Measurements from ENCODE around the gene PXN. TPM values are rescaled to one million over a fixed set of nuclear protein-coding genes. Genes with fewer than 3 reads are reported as not detected.
A peak's percentile ranks its signal among the peaks of the same experiment; 100 is the strongest.

PXN gene
- 24.8 TPM for total RNA-seq

- DNase-seq (ENCODE audit: low read depth in 2 of 3, low spot score in 2 of 3), result peak; percentile 79 to 85 (median 81)
Observed at GRCh38 chr12:120265473-120266179, at the start of gene PXN. Gene PXN, minus strand, starts transcription at chr12:120265730. Its CDS starts 101 bp downstream, at chr12:120265629.

DNA sequence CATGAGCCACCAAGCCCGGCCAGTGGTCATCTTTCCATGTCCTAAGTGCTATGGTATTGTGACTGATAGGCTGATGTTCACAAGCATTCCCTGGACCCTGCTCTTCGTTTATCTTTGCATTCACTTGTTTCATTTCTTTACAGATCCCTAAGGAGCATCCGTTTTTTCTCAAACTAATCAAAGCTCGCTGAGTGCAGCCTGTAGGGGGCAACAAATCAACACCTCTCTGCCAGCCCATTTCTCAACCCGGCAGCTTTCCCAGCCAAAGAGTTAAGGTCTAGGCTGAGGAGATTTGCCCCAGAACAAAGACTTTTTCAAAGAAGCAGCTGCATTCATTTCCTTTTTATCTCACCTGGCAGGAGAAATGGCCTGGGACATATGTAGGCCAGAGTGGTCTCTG is 48.7 kb upstream of the PXN start:
- DNase-seq (ENCODE audit: low read depth in 2 of 3, low spot score in 2 of 3), result no peak

- peak; percentile 73 to 96 (median 90) for DNase-seq (ENCODE audit: low read depth in 2 of 3, low spot score in 2 of 3)
Observed at GRCh38 chr12:120301962-120302815, 36.7 kb upstream of the PXN start, which contains the start of gene SIRT4. Gene SIRT4, plus strand, starts transcription at chr12:120302321. Its CDS starts 1,241 bp downstream, at chr12:120303562.

DNA sequence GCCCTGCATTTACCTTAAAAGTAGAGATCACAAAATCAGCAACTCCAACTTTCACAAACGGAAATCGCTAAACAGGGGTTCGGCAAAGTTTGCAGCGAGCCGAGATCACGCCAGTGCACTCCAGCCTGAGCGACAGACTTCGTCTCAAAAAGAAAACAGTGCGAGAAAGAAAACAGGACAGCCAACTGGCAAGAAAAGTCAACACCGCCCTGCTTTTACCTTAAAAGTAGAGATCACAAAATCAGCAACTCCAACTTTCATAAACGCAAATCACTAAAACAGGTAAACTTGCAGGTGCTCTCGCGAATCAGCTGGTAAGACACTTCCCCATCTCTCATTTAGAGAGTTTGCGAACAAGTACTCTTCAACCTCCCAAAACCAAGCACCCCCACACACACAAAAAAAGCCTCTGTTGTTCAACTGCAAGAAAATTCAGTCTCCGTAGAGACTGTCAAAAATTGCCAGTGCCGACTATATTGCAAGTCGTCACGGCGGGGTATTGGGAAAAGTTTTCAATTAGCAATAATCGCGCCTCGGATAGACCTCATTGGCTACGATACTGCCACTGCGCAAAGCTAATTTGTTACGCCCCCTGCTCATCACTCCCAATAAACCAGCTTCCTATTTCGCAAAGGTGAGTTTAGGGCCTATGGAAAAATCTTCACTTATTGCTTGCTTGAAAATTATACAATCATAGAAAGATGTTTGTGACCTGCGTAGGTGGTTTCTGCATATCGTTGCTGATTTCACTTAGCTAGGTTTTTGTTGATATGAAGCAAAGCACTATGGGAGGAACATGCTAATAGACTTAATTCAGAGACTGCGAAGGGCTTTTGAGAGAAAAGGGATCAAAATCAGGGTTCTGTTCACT is 27.4 kb upstream of the PXN start, which contains the start of gene RNU4-1:
Gene RNU4-1, minus strand, starts transcription at position 577 of the 871 bp plus-strand sequence.
- DNase-seq (ENCODE audit: low read depth in 2 of 3, low spot score in 2 of 3), result peak; percentile 76 to 91 (median 81)

- no peak for DNase-seq (ENCODE audit: low read depth in 2 of 3, low spot score in 2 of 3)
Observed at GRCh38 chr12:120292411-120292660, 26.8 kb upstream of the PXN start.

- peak in 2 of 3 donors; percentile 17 for DNase-seq (ENCODE audit: low read depth in 2 of 3, low spot score in 2 of 3)
Observed at GRCh38 chr12:120290609-120291305, 25.2 kb upstream of the PXN start.

DNA sequence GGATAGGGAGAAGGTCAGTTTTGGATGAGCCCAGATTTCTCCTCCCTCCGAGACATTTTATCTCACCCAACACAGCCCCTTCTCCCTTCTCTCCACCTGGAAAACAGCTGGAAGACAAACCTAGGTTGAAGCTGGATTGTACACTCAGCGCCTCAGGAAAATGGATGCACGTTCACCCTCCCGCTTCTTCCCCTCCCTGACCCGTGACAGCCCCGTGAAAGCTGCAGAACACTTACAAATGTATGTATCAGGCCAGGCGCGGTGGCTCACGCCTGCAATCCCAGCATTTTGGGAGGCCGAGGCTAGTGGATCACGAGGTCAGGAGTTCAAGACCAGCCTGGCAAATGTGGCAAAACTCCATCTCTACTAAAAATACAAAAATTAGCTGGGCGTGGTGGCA is 22.0 kb upstream of the PXN start:
- no peak for DNase-seq (ENCODE audit: low read depth in 2 of 3, low spot score in 2 of 3)

GRCh38 chr12:120286768-120287490 is 21.4 kb upstream of the PXN start:
- no peak for DNase-seq (ENCODE audit: low read depth in 2 of 3, low spot score in 2 of 3)

DNA sequence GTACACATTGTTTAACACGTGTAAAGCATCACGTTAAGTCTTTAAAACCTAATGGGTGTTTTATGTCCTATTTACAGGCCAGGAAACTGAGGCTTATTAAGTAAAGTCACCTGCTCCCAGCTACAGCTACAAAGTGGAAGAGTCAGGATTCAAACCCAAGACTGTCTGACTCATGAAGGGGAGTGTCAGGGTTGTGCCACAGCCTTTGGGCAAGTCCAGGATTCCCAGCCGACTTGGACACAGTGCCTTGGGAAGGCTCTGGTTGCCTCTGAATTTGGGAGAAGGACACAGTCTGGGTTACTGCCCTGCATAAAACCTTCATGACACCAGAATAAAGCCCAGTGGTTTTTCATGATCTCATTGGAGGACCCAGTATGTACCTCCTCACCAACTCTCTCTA is 18.9 kb upstream of the PXN start:
- no peak for DNase-seq (ENCODE audit: low read depth in 2 of 3, low spot score in 2 of 3)

DNA sequence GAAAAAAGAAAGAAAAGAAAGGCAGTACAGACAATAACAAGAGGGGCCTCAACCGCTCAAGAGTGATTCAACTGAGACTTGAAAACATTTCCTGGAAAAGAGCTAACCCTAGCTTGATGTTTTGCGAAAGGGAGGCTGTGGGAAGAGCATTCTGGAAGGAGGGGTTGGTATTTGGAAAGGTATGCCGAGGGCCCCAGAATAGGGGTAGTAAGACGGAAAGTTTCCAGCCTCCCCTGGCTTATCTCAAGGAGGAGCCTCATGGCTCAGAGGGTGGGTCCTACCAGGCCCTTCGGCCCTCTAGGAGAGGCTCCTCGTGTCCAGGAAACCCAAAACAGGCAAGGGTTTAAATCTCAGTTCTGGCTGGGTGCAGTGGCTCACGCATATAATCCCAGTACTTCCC is 17.8 kb upstream of the PXN start:
- DNase-seq (ENCODE audit: low read depth in 2 of 3, low spot score in 2 of 3), result no peak

DNA sequence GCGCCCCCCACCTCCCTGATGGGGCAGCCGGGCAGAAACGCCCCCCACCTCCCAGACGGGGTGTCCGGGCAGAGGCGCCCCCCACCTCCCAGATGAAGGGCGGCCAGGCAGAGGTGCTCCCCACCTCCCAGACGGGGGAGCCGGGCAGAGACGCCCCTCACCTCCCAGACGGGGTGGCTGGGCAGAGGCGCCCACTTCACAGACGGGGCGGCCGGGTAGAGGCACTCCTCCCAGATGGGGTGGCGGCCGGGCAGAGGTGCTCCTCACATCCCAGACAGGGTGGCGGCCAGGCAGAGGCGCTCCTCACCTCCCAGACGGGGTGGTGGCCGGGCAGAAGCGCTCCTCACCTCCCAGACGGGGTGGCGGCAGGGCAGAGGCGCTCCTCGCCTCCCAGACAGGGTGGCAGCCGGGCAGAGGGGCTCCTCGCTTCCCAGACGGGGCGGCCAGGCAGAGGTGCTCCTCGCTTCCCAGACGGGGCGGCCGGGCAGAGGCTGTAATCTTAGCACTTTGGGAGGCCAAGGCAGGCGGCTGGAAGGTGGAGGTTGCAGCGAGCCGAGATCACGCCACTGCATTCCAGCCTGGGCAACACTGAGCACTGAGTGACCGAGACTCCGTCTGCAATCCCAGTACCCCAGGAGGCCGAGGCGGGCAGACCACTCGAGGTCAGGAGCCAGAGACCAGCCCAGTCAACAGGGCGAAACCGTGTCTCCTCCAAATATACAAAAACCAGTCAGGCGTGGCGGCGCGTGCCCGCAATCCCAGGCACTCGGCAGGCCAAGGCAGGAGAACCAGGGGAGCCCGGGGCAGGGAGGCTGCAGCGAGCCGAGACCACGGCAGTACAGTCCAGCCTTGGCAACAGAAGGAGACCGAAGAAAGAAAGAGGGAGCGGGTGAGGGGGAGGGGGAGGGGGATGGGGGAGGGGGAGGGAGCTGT is 12.9 kb upstream of the PXN start:
- no peak for DNase-seq (ENCODE audit: low read depth in 2 of 3, low spot score in 2 of 3)

DNA sequence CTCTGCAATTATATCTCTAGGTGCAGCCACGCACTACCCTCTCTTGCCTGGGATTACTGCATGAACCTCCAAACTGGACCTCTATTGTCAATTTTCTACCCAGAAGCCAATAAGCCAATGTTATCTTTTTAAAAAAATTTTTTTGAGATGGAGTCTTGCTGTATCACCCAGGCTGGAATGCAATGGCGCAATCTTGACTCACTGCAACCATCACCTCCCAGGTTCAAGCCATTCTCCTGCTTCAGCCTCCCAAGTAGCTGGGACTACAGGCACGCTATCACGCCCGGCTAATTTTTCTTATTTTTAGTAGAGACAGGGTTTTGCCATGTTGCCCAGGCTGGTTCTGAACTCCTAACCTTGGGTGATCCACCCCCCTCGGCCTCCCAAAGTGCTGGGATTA is 11.2 kb upstream of the PXN start:
- DNase-seq (ENCODE audit: low read depth in 2 of 3, low spot score in 2 of 3), result no peak

DNA sequence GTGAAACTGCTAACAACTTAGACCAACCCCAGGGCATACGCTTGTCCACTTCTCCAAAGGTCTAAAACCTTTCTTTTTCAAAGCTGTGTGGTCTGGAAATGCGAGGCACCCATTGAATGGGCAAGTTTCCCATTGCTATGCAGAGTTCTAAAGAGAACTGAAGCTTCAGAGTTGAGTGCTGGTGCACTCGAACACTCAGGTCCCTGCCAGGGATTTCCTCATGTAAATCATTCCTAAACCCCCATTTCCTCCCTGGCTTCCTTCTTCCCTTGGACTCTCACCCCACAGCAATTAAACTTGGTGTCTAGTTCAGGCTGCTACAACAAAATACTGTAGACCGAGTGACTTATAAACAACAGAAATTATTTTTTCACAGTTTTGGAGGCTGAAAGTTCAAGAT is 2.2 kb upstream of the PXN start:
- no peak for DNase-seq (ENCODE audit: low read depth in 2 of 3, low spot score in 2 of 3)

DNA sequence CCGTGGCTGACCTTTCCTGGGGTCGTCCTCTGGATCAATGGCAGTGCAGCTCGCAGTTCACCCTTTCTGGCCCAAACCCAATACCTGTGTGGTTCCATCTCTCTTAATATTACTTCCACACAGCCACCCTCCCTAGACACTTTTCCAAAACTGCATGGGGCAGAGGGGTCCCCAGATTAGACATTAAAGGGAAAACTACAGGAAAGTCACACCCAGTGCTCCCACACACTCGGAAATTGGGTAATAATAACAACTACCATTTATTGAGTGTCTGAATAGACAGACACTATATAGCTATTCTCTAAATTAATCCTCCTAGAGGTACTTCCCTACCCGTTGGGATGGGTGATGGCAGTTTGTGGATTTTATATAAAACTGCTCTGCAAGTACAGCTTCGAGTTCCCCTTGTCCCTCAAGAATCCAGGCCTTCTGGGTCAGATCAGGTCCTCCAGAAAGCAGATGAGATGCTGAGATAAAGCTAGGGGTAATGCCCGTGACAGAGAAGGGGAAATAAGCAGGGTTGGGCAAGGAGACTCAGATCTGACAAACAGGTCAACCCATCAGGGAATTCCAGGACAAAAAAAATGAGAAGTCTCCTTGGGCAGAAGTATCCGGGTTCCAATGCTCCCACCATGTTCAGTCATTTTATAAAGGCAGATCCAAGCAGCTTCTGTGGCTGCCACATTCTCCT is 795 bp upstream of the PXN start:
- DNase-seq (ENCODE audit: low read depth in 2 of 3, low spot score in 2 of 3), result no peak

- DNase-seq (ENCODE audit: low read depth in 2 of 3, low spot score in 2 of 3), result no peak
Observed at GRCh38 chr12:120264904-120265472, 542 bp downstream of the PXN start.

GRCh38 chr12:120264086-120264903 is 1.2 kb downstream of the PXN start:
- DNase-seq (ENCODE audit: low read depth in 2 of 3, low spot score in 2 of 3), result no peak

GRCh38 chr12:120263748-120264085 is 1.8 kb downstream of the PXN start:
- no peak for DNase-seq (ENCODE audit: low read depth in 2 of 3, low spot score in 2 of 3)

Data from hematopoietic multipotent progenitor cell (in vitro differentiated cells).